SK-N-MC (cell line): ENCODE results near the gene TBC1D22A.

Experiments used
- EZH2 ChIP-seq: fragments of 200-600 bp; sonication (generic); IDR thresholded peaks from one replicate; pipeline ENCODE4 v1.6.1; 2017; ENCODE audit warnings: antibody characterized with exemption
- FOXP2 ChIP-seq: optimal IDR thresholded peaks from 2 replicates; pipeline ENCODE3; 2011; ENCODE audit warnings: mild to moderate bottlenecking, moderate library complexity; ENCODE audit not compliant: insufficient read depth; ENCODE audit errors: extremely low read length, control extremely low read depth
- POLR2AphosphoS5 ChIP-seq: IDR thresholded peaks from 2 replicates; pipeline ENCODE4 v1.6.1; 2012; ENCODE audit warnings: mild to moderate bottlenecking, low read depth, low read length, borderline replicate concordance

DNA sequence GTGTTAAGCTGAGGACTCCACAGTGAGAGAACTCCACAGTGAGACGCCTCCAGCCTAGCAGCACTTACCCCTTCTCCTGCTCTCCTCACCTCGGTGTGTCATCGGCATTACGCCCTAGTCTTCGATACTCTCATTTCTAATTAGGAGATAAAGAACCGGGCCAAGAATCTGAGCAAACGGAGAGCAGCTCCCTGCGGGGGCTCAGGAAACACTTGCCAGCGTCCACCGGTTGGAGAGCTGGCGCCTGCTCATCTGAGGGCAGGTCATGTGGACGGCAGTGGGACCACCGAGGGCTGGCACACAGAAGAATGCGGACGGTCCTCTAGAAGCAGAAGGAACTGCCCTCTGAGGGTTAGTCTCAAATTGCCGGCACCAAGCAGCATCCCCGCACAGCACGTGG, 37.4 kb upstream of the TBC1D22A start:
- TF ChIP-seq POLR2AphosphoS5 (no peak), EZH2 (no peak), FOXP2 (no peak)
